Kidney (tissue), 22 donors: ENCODE measurements around the gene ABCG2. TPM values are rescaled to one million over a fixed set of nuclear protein-coding genes. Genes with fewer than 3 reads are reported as not detected.

Experiments used
- DNase-seq, 5 donors: peaks; one replicate each; pipeline ENCODE4 v3.0.0-alpha.2; 2013 to 2020
- FAIRE-seq: peaks from 2 replicates; lab custom pipeline; 2012; peaks lifted over from hg19 to GRCh38; lab: Jason Lieb, UNC
- H3K27ac ChIP-seq, 2 donors: one replicate each; pipeline ENCODE4 v1.7.0; 2013; ENCODE audit warnings: low read depth in 2 of 2, low read length in 2 of 2, inconsistent platforms in 1 of 2
- H3K27me3 ChIP-seq: one replicate; pipeline ENCODE4 v1.7.1; 2013; ENCODE audit warnings: low read length, inconsistent platforms; ENCODE audit not compliant: control insufficient read depth, insufficient read depth
- H3K36me3 ChIP-seq, 3 donors: one replicate each; pipeline versions ENCODE4 v1.7.0 to v1.7.1; 2013; ENCODE audit warnings: low read length in 3 of 3, control low read depth in 1 of 3, inconsistent platforms in 1 of 3; ENCODE audit not compliant: insufficient read depth in 3 of 3, control insufficient read depth in 2 of 3
- H3K4me1 ChIP-seq, 3 donors: one replicate each; pipeline versions ENCODE4 v1.7.0 to v1.7.1; 2013; ENCODE audit warnings: low read length in 3 of 3, inconsistent platforms in 1 of 3, low read depth in 1 of 3; ENCODE audit not compliant: control insufficient read depth in 2 of 3, insufficient read depth in 2 of 3
- H3K4me3 ChIP-seq, 3 donors: one replicate each; pipeline versions ENCODE4 v1.7.0 to v1.8.1; 2013; ENCODE audit warnings: low read length in 3 of 3, control low read depth in 1 of 3, inconsistent platforms in 1 of 3
- H3K9ac ChIP-seq, 3 donors: one replicate each; pipeline versions ENCODE4 v1.7.0 to v1.7.1; 2013; ENCODE audit warnings: low read length in 3 of 3, control low read depth in 1 of 3, inconsistent platforms in 1 of 3
- H3K9me3 ChIP-seq, 3 donors: one replicate each; pipeline versions ENCODE4 v1.7.0 to v1.7.1; 2013; ENCODE audit warnings: low read length in 3 of 3, control low read depth in 1 of 3, inconsistent platforms in 1 of 3; ENCODE audit not compliant: control insufficient read depth in 2 of 3, insufficient read depth in 1 of 3
- CTCF ChIP-seq: IDR thresholded peaks from 3 replicates; pipeline ENCODE4 v1.5.1; 2012; ENCODE audit warnings: mild to moderate bottlenecking, moderate library complexity, borderline replicate concordance; ENCODE audit not compliant: insufficient read depth; ENCODE audit errors: extremely low read depth
- intact Hi-C: fragments of 100-400 bp; cut with DNase I; formaldehyde crosslinking; loops from one replicate; pipeline ENCODE4 v1.11.1; 2022
- long read RNA-seq, 10 donors: library from polyadenylated mRNA in 1 of 10; unstranded in 1 of 10; transcript quantifications; one replicate each; pipeline ENCODE4 v2.0.0 and lab custom pipeline, GENCODE V29; 2021 to 2026
- polyA plus RNA-seq: library from polyadenylated mRNA; stranded (reverse); fragments of 350-450 nt; fragmentation: Illumina TruSeq; extraction: RNeasy Lipid Tissue Mini Kit (QIAGEN cat#74804); gene quantifications from one replicate; pipeline ENCODE4 v1.2.3, GENCODE V29; 2014; ENCODE audit warnings: low read depth, low replicate concordance; ENCODE audit not compliant: insufficient read depth
- total RNA-seq: library from RNA; stranded (reverse); fragmentation: NEBNext Ultra II Directional; extraction: Animal tissue kit (Norgen Biotek cat#: 25700); gene quantifications from one replicate; pipeline ENCODE4 v1.2.1, GENCODE V29; 2021
- donor health status: control.
- donor health status: control.
- donor health status: control.
- donor health status: control.
- donor health status: control.
- donor health status: DM: yes; HTN: yes; CAD: no.
- donor health status: Normal renal cell carcinoma (clear cell type).

The ABCG2 gene
- 4.7 TPM for total RNA-seq
- polyA plus RNA-seq, result 1.5 TPM
- long read RNA-seq, donor 1, result 0 reads
- long read RNA-seq, donor 2, result 0 reads
- long read RNA-seq, donor 3, result 0 reads
- long read RNA-seq, donor 4, result 0 reads
- long read RNA-seq, donor 5, result 0 reads
- long read RNA-seq, donor 6, result 0 reads
- long read RNA-seq, donor 7, result 0 reads
- long read RNA-seq, donor 8, result 0 reads
- long read RNA-seq, donor 9, result 0 reads
- long read RNA-seq, donor 10, full-length matches to known transcripts, result 2 of 2 reads
- long read RNA-seq, donor 10, partial matches to known transcripts, result 0 of 2 reads
- long read RNA-seq, donor 10, other reads (novel, unspliced or antisense), result 0 of 2 reads

- Histone ChIP-seq H3K36me3 (no peaks in the 10 kb centered on the region), H3K9me3 (no peaks in the 10 kb centered on the region), H3K4me1 (no peaks in the 10 kb centered on the region), H3K4me3 (peak within 1 kb of the TSS; percentile 41 to 66 (median 60)), H3K27me3 (no peaks in the 10 kb centered on the region), H3K27ac (no peak within 1 kb of the TSS), H3K9ac (no peak within 1 kb of the TSS)
- no peak for FAIRE-seq
- DNase-seq, result peak; percentile 34 to 79 (median 56)
- intact Hi-C loops, result no loop called here
- TF ChIP-seq CTCF, result no peak
Measured at GRCh38 chr4:88158489-88159228, at the start of gene ABCG2. TSS of gene ABCG2 (minus strand) at chr4:88158639. CDS start at chr4:88139995, 18,644 bp downstream.

- FAIRE-seq (no peak), DNase-seq (no peak)
- H3K9ac ChIP-seq, result no peak overlapping the region
- H3K4me1 ChIP-seq, result no peaks in the 10 kb centered on the region
- TF ChIP-seq CTCF, result no peak
- no peak overlapping the region for H3K4me3 ChIP-seq
- H3K36me3 ChIP-seq, result no peaks in the 10 kb centered on the region
- no peaks in the 10 kb centered on the region for H3K9me3 ChIP-seq
- no peaks in the 10 kb centered on the region for H3K27me3 ChIP-seq
- no peak overlapping the region for H3K27ac ChIP-seq
- intact Hi-C loops, result no loop called here
Measured at GRCh38 chr4:88208156-88208555, 49.7 kb upstream of the ABCG2 start.

- DNase-seq, result no peak
- intact Hi-C loops, result no loop called here
Measured at GRCh38 chr4:88207171-88207570, 48.7 kb upstream of the ABCG2 start.

More at GRCh38 chr4:88207171-88207570, 48.7 kb upstream of the ABCG2 start:
- Histone ChIP-seq H3K36me3 (no peaks in the 10 kb centered on the region), H3K4me1 (no peaks in the 10 kb centered on the region), H3K27me3 (no peaks in the 10 kb centered on the region), H3K9ac (no peak overlapping the region), H3K27ac (no peak overlapping the region), H3K4me3 (no peak overlapping the region), H3K9me3 (no peaks in the 10 kb centered on the region)
- no peak for TF ChIP-seq CTCF
- no peak for FAIRE-seq
